Adipocyte (in vitro differentiated cells): ENCODE measurements around the gene TEX101.

ENCODE experiments used
- DNase-seq: peaks from one replicate; pipeline ENCODE4 v3.0.0-alpha.2; 2015; ENCODE audit warnings: low read depth
- H3K27me3 ChIP-seq: replicated peaks from 2 replicates; pipeline ENCODE4 v1.7.0; 2013; ENCODE audit warnings: mild to moderate bottlenecking, low read length, moderate library complexity; ENCODE audit not compliant: control insufficient read depth, insufficient read depth
- H3K36me3 ChIP-seq: 2 replicates; pipeline ENCODE4 v1.7.0; 2013; ENCODE audit warnings: low read length, mild to moderate bottlenecking, moderate library complexity; ENCODE audit not compliant: control insufficient read depth, insufficient read depth, severe bottlenecking
- H3K4me1 ChIP-seq: 2 replicates; pipeline ENCODE4 v1.7.0; 2013; ENCODE audit warnings: mild to moderate bottlenecking, low read length, moderate library complexity; ENCODE audit not compliant: control insufficient read depth, insufficient read depth
- H3K4me3 ChIP-seq: 2 replicates; pipeline ENCODE4 v1.7.0; 2013; ENCODE audit warnings: mild to moderate bottlenecking, low read length, moderate library complexity
- H3K9ac ChIP-seq: 2 replicates; pipeline ENCODE4 v1.7.0; 2013; ENCODE audit warnings: mild to moderate bottlenecking, low read length, moderate library complexity
- H3K9me3 ChIP-seq: 2 replicates; pipeline ENCODE4 v1.7.0; 2013; ENCODE audit warnings: mild to moderate bottlenecking, low read length, moderate library complexity; ENCODE audit not compliant: control insufficient read depth

The TEX101 gene

DNA sequence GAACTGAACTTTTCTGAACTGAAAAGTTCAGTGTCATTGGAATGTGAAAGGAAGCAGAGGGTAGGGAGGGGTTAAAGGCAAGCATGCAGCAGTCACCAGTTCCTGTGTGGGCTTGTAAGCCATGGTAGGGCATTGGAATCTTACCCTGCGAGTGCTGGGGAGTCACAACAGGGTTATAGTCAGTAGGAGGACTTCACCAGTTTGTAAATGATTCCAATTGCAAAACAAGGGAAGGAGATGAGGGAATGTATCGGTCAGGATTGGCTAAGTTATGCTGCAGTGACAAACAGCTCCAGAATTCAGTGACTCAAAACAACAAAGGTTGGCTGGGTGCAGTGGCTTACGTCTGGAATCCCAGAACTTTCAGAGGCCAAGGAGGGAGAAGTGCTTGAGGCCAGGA, 37.9 kb downstream of the TEX101 start:
- no peaks in the 10 kb centered on the region for H3K36me3 ChIP-seq
- H3K27me3 ChIP-seq, result peaks cover 5% of the 10 kb centered on the region
- H3K9me3 ChIP-seq, result peaks cover 4% of the 10 kb centered on the region
- H3K4me1 ChIP-seq, result peaks cover 14% of the 10 kb centered on the region
- no peak overlapping the region for H3K9ac ChIP-seq
- no peak overlapping the region for H3K4me3 ChIP-seq
- DNase-seq, result no peak

DNA sequence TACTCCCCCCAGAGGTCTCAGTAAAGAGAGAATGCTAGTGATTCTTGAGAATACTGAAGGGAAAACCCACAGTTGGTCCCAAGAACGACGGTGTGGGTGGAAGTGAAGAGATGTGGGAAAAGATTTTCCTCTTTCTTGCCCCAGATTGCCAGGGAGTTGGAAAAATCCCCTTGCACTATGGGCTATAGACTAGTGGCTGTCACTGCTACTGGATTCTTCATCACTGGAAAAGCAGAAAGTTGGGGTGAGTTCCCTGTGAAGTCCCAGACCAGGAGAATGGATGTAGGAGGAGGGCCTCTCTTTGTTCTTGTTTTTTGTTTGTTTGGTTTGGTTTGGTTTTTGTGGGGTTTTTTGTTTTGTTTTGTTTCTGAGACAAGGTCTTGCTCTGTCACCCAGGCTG, 39.3 kb downstream of the TEX101 start:
- no peak for DNase-seq
- H3K4me3 ChIP-seq, result no peak overlapping the region
- H3K9me3 ChIP-seq, result peaks cover 4% of the 10 kb centered on the region
- H3K4me1 ChIP-seq, result peaks cover 14% of the 10 kb centered on the region
- H3K27me3 ChIP-seq, result peaks cover 7% of the 10 kb centered on the region
- no peak overlapping the region for H3K9ac ChIP-seq
- H3K36me3 ChIP-seq, result no peaks in the 10 kb centered on the region

DNA sequence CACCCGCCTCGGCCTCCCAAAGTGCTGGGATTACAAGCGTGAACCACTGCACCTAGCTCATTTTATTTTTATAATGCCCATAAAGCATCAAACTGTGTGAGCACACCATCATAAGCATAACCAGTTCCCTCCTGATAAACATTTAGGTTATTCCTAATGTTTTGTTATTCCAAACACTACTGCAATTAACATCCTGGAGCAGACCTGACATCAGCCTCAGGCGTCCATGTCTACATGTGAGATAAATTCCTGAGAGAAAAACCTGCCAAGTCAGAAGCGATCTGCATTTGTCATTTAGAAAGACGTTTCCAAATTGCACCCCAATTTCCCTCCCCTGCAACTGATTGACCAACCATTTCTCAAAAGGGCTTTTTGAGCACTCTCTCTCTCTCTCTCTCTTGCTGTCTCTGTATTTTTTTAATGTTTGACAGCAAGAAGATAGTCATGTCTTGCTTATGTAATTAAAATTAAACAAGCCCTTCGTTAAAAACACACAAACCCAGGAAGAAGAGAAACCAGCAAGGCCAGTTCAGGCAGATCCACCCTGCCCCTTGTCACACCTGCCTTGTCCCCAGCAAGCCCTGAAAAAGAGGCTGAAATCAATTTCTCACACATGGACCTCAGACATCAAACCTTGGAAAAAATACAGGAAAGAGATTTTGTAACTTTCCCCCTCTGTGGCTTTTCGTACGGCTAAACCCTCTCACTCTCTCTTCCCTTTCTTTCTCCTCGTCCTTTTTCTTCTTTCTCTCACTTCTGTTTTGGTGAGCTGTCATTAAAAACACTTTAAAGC, 40.8 kb downstream of the TEX101 start:
- Histone ChIP-seq H3K4me1 (peaks cover 12% of the 10 kb centered on the region), H3K4me3 (no peak overlapping the region), H3K9me3 (peaks cover 4% of the 10 kb centered on the region), H3K27me3 (peaks cover 7% of the 10 kb centered on the region), H3K36me3 (no peaks in the 10 kb centered on the region), H3K9ac (no peak overlapping the region)
- no peak for DNase-seq

DNA sequence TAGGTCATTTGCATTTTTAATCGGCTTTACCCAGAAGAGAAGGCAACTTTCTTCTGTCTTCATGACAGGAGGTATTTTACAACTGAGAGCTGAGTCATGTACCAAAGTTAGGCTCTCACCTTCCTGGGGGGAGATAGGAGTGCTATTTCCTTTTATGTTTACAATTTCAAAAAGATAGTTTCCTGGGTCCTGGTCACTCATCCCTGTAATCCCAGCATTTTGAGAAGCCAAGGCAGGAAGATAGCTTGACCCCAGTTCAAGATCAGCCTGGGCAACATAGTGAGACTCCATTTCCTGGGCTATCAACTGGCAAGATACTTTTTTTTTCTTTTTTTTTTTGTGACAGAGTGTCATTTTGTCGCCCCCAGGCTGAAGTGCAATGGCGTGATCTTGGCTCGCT, 43.1 kb downstream of the TEX101 start:
- peaks cover 7% of the 10 kb centered on the region for H3K4me1 ChIP-seq
- H3K9ac ChIP-seq, result no peak overlapping the region
- H3K9me3 ChIP-seq, result peaks cover under 1% of the 10 kb centered on the region
- peaks cover 7% of the 10 kb centered on the region for H3K27me3 ChIP-seq
- no peak for DNase-seq
- H3K4me3 ChIP-seq, result no peak overlapping the region
- H3K36me3 ChIP-seq, result no peaks in the 10 kb centered on the region

- Histone ChIP-seq H3K36me3 (no peaks in the 10 kb centered on the region), H3K4me3 (no peak overlapping the region), H3K9ac (no peak overlapping the region), H3K27me3 (peaks cover 7% of the 10 kb centered on the region), H3K4me1 (peaks cover 6% of the 10 kb centered on the region), H3K9me3 (peaks cover 4% of the 10 kb centered on the region)
- no peak for DNase-seq
Observed at GRCh38 chr19:43460362-43461016, 45.8 kb downstream of the TEX101 start.

DNA sequence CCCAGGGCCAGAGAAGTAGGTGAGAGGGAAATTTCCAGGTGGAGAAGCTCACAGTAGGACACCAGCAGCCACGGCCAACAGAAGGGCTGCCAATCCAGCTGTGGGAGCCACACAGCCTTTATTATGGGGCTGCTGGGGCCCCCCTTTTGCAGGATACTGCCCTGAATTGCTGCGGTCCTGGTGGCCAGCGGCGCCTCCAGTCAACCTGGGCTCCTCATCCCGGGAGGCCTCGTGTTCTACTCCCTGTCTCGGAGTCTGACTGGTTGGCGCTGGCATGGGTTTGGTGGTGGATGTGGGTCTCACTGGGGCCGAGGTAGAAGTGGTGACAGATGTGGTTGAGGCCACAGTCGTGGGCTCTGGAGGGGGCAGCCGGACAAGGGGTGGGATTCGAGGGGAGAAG, 46.6 kb downstream of the TEX101 start:
- Histone ChIP-seq H3K9ac (no peak overlapping the region), H3K27me3 (peaks cover 8% of the 10 kb centered on the region)
- no peak for DNase-seq

DNA sequence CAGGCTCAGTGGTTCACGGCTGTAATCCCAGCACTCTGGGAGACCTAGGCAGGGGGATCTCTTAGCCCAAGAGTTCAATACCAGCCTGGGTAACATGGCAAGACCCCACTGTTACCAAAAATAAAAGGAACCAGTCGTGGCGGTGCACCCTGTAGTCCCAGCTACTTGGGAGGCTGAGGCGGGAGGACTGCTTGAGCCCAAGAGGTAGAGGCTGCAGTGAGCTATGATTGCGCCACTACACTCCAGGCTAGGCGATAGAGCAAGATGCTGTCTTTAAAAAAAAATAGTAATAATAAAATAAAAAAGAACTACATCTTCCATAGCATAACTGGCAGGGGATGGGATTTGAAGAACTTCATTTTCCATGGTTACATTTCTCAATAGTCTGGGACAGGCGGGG, 47.7 kb downstream of the TEX101 start:
- H3K4me3 ChIP-seq, result no peak overlapping the region
- peaks cover 4% of the 10 kb centered on the region for H3K9me3 ChIP-seq
- no peak for DNase-seq
- peaks cover 4% of the 10 kb centered on the region for H3K4me1 ChIP-seq
- H3K27me3 ChIP-seq, result peaks cover 8% of the 10 kb centered on the region
- H3K36me3 ChIP-seq, result no peaks in the 10 kb centered on the region
- H3K9ac ChIP-seq, result no peak overlapping the region

More for the DNA sequence above, 46.6 kb downstream of the TEX101 start:
- Histone ChIP-seq H3K9me3 (peaks cover 4% of the 10 kb centered on the region), H3K4me1 (peaks cover 4% of the 10 kb centered on the region), H3K36me3 (no peaks in the 10 kb centered on the region), H3K4me3 (no peak overlapping the region)

DNA sequence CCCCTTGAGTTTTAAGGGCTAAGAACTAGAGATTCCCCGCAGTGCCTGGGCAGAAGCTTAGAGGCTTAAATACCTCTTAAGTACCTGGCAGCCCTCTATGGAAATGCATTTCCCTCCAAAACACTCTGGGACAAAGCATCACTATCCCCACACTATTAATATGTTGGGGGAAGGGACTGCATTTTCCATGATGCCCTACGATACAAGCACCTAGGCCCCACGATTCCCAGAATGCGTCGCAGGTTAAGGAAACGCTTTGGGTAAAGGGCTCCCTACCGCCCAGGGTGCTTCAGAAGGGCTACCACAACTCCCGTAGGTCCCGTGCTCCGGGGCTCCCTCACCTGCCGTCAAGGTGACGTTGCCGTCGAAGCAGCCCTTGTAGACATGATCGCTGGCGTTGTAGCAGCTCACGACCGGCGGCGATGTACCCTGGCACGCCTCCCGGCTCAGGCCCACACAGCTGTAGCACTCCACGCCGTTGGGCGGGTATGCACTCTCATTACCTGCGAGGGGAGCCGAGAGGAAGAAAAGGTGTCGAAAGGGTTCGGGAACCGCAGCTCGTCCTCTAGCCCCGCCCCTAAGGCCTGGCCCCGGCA, 48.2 kb downstream of the TEX101 start:
- DNase-seq, result no peak
- H3K9me3 ChIP-seq, result peaks cover 4% of the 10 kb centered on the region
- peak overlapping the region; percentile 84 for H3K4me3 ChIP-seq
- H3K4me1 ChIP-seq, result peaks cover 8% of the 10 kb centered on the region
- H3K27me3 ChIP-seq, result peaks cover 6% of the 10 kb centered on the region
- peak overlapping the region; percentile 29 for H3K9ac ChIP-seq
- H3K36me3 ChIP-seq, result no peaks in the 10 kb centered on the region

- peaks cover 5% of the 10 kb centered on the region for H3K27me3 ChIP-seq
- no peaks in the 10 kb centered on the region for H3K36me3 ChIP-seq
- peaks cover 10% of the 10 kb centered on the region for H3K4me1 ChIP-seq
- H3K9me3 ChIP-seq, result peaks cover 4% of the 10 kb centered on the region
- peak overlapping the region; percentile 84 for H3K4me3 ChIP-seq
- DNase-seq, result peak; percentile 96
- H3K9ac ChIP-seq, result peak overlapping the region; percentile 58
Observed at GRCh38 chr19:43463381-43464133, 48.9 kb downstream of the TEX101 start.

GRCh38 chr19:43464134-43464775, 49.6 kb downstream of the TEX101 start:
- peak; percentile 83 for DNase-seq
- no peaks in the 10 kb centered on the region for H3K36me3 ChIP-seq
- H3K9ac ChIP-seq, result peak overlapping the region; percentile 58
- H3K4me3 ChIP-seq, result peak overlapping the region; percentile 84
- H3K9me3 ChIP-seq, result peaks cover 4% of the 10 kb centered on the region
- peaks cover 5% of the 10 kb centered on the region for H3K27me3 ChIP-seq
- H3K4me1 ChIP-seq, result peaks cover 17% of the 10 kb centered on the region
